GM12872 (cell line): ENCODE data around the gene C1QTNF3.

ENCODE experiments used
- CTCF ChIP-seq: IDR thresholded peaks from 3 replicates; pipeline ENCODE4 v1.5.1; 2011; ENCODE audit warnings: low read depth, mild to moderate bottlenecking, low read length, moderate library complexity; ENCODE audit not compliant: insufficient read depth

The C1QTNF3 gene

GRCh38 chr5:34047143-34047542 is 4.1 kb upstream of the C1QTNF3 start:
- no peak for TF ChIP-seq CTCF

- TF ChIP-seq CTCF: no peak
Observed at GRCh38 chr5:34045996-34046395, 3.0 kb upstream of the C1QTNF3 start.

GRCh38 chr5:34045023-34045422 is 2.0 kb upstream of the C1QTNF3 start:
- TF ChIP-seq CTCF: no peak

- no peak for TF ChIP-seq CTCF
Observed at GRCh38 chr5:34042321-34042720, 692 bp downstream of the C1QTNF3 start.

- TF ChIP-seq CTCF: no peak
Observed at GRCh38 chr5:34041247-34041972, 1.6 kb downstream of the C1QTNF3 start.

GRCh38 chr5:34040472-34040871 is 2.5 kb downstream of the C1QTNF3 start:
- TF ChIP-seq CTCF: no peak

- no peak for TF ChIP-seq CTCF
Observed at GRCh38 chr5:34039398-34040157, 3.4 kb downstream of the C1QTNF3 start.
